NAMALWA (cell line): ENCODE measurements around the gene POLR2F.
A peak's percentile ranks its signal among the peaks of the same experiment; 100 is the strongest.

Source experiments
- DNase-seq: peaks from one replicate; pipeline ENCODE4 v3.0.0-alpha.2; 2015; ENCODE audit warnings: low spot score

The POLR2F gene

GRCh38 chr22:37953437-37954179, at the start of gene POLR2F, which contains the start of gene C22orf23:
TSS of gene POLR2F (plus strand) at chr22:37953699. CDS start at chr22:37953788, 89 bp downstream.
TSS of gene C22orf23 (minus strand) at chr22:37953601. CDS start at chr22:37953149, 452 bp downstream.
- DNase-seq = peak; percentile 98

- DNase-seq = no peak
These were observed 48.6 kb upstream of the POLR2F start for GRCh38 chr22:37904572-37905533.

- DNase-seq = peak; percentile 67
These were observed 47.8 kb upstream of the POLR2F start, which contains the start of gene MICALL1 for GRCh38 chr22:37905534-37906363. TSS of gene MICALL1 (plus strand) at chr22:37906297. CDS start at chr22:37906423, 126 bp downstream.

GRCh38 chr22:37906364-37907008, 47.0 kb upstream of the POLR2F start:
- peak; percentile 38 for DNase-seq

- no peak for DNase-seq
These were observed 46.2 kb upstream of the POLR2F start for GRCh38 chr22:37907036-37907954.

GRCh38 chr22:37909766-37910165, 43.7 kb upstream of the POLR2F start:
- DNase-seq = no peak

- no peak for DNase-seq
These were observed 42.4 kb upstream of the POLR2F start for GRCh38 chr22:37910890-37911672.

GRCh38 chr22:37911697-37912096, 41.8 kb upstream of the POLR2F start:
- no peak for DNase-seq

- no peak for DNase-seq
These were observed 41.3 kb upstream of the POLR2F start for GRCh38 chr22:37912171-37912570.

GRCh38 chr22:37913233-37913721, 40.2 kb upstream of the POLR2F start:
- no peak for DNase-seq

- no peak for DNase-seq
These were observed 37.2 kb upstream of the POLR2F start for GRCh38 chr22:37916311-37916710.

- peak; percentile 54 for DNase-seq
These were observed 35.5 kb upstream of the POLR2F start for GRCh38 chr22:37917874-37918548.

- DNase-seq = no peak
These were observed 34.8 kb upstream of the POLR2F start for GRCh38 chr22:37918580-37919270.

GRCh38 chr22:37920126-37920525, 33.4 kb upstream of the POLR2F start:
- no peak for DNase-seq

GRCh38 chr22:37922191-37922590, 31.3 kb upstream of the POLR2F start:
- DNase-seq = no peak

- no peak for DNase-seq
These were observed 29.6 kb upstream of the POLR2F start for GRCh38 chr22:37923927-37924326.

- DNase-seq = no peak
These were observed 29.0 kb upstream of the POLR2F start for GRCh38 chr22:37924386-37925065.
